GM10847 (cell line): ENCODE results near the gene GGA2.

Experiments used
- POLR2A ChIP-seq: IDR thresholded peaks from 2 replicates; pipeline ENCODE4 v1.6.1; 2011; ENCODE audit not compliant: insufficient read length; ENCODE audit errors: extremely low read depth

Gene GGA2

GRCh38 chr16:23414731-23415130 lies 95.6 kb downstream of the GGA2 start:
- TF ChIP-seq POLR2A, result no peak
